K562 (cell line): ENCODE data around the gene NOD2. TPM values are rescaled to one million over a fixed set of nuclear protein-coding genes. Genes with fewer than 3 reads are reported as not detected.

Source experiments
- ATAC-seq: fragments of 200-7000 bp; cut with Tn5 transposase; 3 replicates; pipeline ENCODE4 v1.9.1; 2020; ENCODE audit warnings: moderate library complexity
- BruUV-seq: library from RNA; stranded (reverse); fragments of 400-500 nt; replicated peaks from 2 replicates; lab custom pipeline; 2021; lab: Mats Ljungman, UMichigan
- CTCF ChIA-PET: fragments of 300-600 bp; formaldehyde crosslinking; extraction: SDS; loops from one replicate; lab custom pipeline; 2021; ENCODE audit warnings: low intra/inter-chr PET ratio; lab: Yijun Ruan, JAX
- POLR2A ChIA-PET: fragments of 300-600, 350-650 bp; sonication (Branson Sonifier 250); formaldehyde crosslinking; extraction: SDS; loops from one replicate; lab custom pipeline; 2021; ENCODE audit warnings: antibody characterized with exemption, inconsistent platforms; lab: Yijun Ruan, JAX
- DNase-seq, 4 experiments: peaks; one replicate each; pipeline versions ENCODE4 v3.0.0 to v3.0.0-alpha.2; 2011 to 2018; ENCODE audit warnings: low spot score in 3 of 4, mixed read lengths in 3 of 4; ENCODE audit errors: extremely low read depth in 1 of 4
- FAIRE-seq: peaks from 2 replicates; lab custom pipeline; 2011; peaks lifted over from hg19 to GRCh38; lab: Jason Lieb, UNC
- H2AFZ ChIP-seq: 2 replicates; pipeline ENCODE4 v1.6.0; 2011; ENCODE audit warnings: low read depth, low read length, control low read depth, inconsistent platforms
- H3K27ac ChIP-seq: fragments of 200-600 bp; 3 replicates; pipeline ENCODE4 v1.8.0; 2011; ENCODE audit warnings: low read depth, mild to moderate bottlenecking, control low read depth, inconsistent platforms, low read length, moderate library complexity, mixed read lengths; ENCODE audit errors: extremely low read depth
- H3K27me3 ChIP-seq, 2 experiments: fragments of 300-600 bp in 1 of 2; 2 replicates in 1 of 2; 3 replicates in 1 of 2; pipeline versions ENCODE4 v1.6.0 to v1.8.0; 2011; ENCODE audit warnings: inconsistent platforms in 2 of 2, low read length in 2 of 2, mild to moderate bottlenecking in 1 of 2, mixed read lengths in 1 of 2, moderate library complexity in 1 of 2; ENCODE audit not compliant: control insufficient read depth in 2 of 2, insufficient read depth in 2 of 2
- H3K36me3 ChIP-seq: fragments of 300-600 bp; 3 replicates; pipeline ENCODE4 v1.8.0; 2011; ENCODE audit warnings: mild to moderate bottlenecking, low read length, inconsistent platforms; ENCODE audit not compliant: control insufficient read depth, insufficient read depth
- H3K4me1 ChIP-seq, 2 experiments: fragments of 200-600 bp in 1 of 2; replicated peaks in 1 of 2; 2 replicates in 1 of 2; 3 replicates in 1 of 2; pipeline versions ENCODE4 v1.5.1 to v1.8.0; 2011; ENCODE audit warnings: inconsistent platforms in 2 of 2, low read length in 2 of 2, mild to moderate bottlenecking in 1 of 2, mixed read lengths in 1 of 2, moderate library complexity in 1 of 2; ENCODE audit not compliant: control insufficient read depth in 2 of 2, insufficient read depth in 2 of 2
- H3K4me2 ChIP-seq: 2 replicates; pipeline ENCODE4 v1.6.1; 2011; ENCODE audit warnings: low read length, control low read depth, inconsistent platforms, mixed read lengths; ENCODE audit not compliant: insufficient read depth
- H3K4me3 ChIP-seq: fragments of 200-600 bp; sonication (generic), shearing (Covaris generic); 2 replicates; pipeline ENCODE4 v1.5.1; 2016; ENCODE audit warnings: control low read depth, inconsistent platforms
- H3K79me2 ChIP-seq: fragments of 200-600 bp; 3 replicates; pipeline ENCODE4 v1.8.0; 2011; ENCODE audit warnings: low read length, inconsistent platforms; ENCODE audit not compliant: control insufficient read depth, insufficient read depth
- H3K9ac ChIP-seq, 2 experiments: 2 replicates each; pipeline versions ENCODE4 v1.6.0 to v1.6.1; 2011; ENCODE audit warnings: low read depth in 2 of 2, low read length in 2 of 2, control low read depth in 1 of 2, inconsistent platforms in 1 of 2, mild to moderate bottlenecking in 1 of 2, mixed read lengths in 1 of 2; ENCODE audit not compliant: insufficient read depth in 1 of 2
- H3K9me1 ChIP-seq: one replicate; pipeline ENCODE4 v1.6.0; 2011; ENCODE audit warnings: inconsistent platforms, mild to moderate bottlenecking, low read length, moderate library complexity; ENCODE audit not compliant: control insufficient read depth, insufficient read depth
- H3K9me3 ChIP-seq: replicated peaks from 2 replicates; pipeline ENCODE4 v1.5.1; 2011; ENCODE audit warnings: low read depth, low read length, inconsistent platforms; ENCODE audit not compliant: control insufficient read depth, insufficient read depth
- H4K20me1 ChIP-seq: replicated peaks from 2 replicates; pipeline ENCODE4 v1.6.1; 2011; ENCODE audit warnings: low read length, inconsistent platforms, mixed read lengths; ENCODE audit not compliant: control insufficient read depth, insufficient read depth
- CBFB ChIP-seq: sonication (generic); formaldehyde crosslinking; IDR thresholded peaks from 2 replicates; pipeline ENCODE4 v1.4.0; 2020; ENCODE audit warnings: mild to moderate bottlenecking, missing genetic modification reagents
- LEF1 ChIP-seq: fragments of 450-650 bp; IDR thresholded peaks from 2 replicates; pipeline ENCODE4 v1.6.1; 2016; ENCODE audit warnings: mild to moderate bottlenecking
- POLR2AphosphoS2 ChIP-seq: IDR thresholded peaks from 2 replicates; pipeline ENCODE4 v1.6.1; 2012; ENCODE audit warnings: low read length, improper control_type of control experiment
- RBM15 ChIP-seq: fragments of 200-400 bp; formaldehyde crosslinking; IDR thresholded peaks from 2 replicates; pipeline ENCODE4 v1.6.1; 2018; ENCODE audit warnings: mild to moderate bottlenecking, low read length, moderate library complexity; ENCODE audit not compliant: insufficient read depth
- SREBF1 ChIP-seq: fragments of 150-350 bp; IDR thresholded peaks from 2 replicates; pipeline ENCODE4 v1.6.1; 2014; ENCODE audit warnings: antibody characterized with exemption, low read depth, low read length, borderline replicate concordance
- TBP ChIP-seq: optimal IDR thresholded peaks from 2 replicates; pipeline ENCODE3; 2011; ENCODE audit warnings: low read depth, low read length, improper control_type of control experiment
- ZNF212 ChIP-seq: fragments of 450-650 bp; formaldehyde crosslinking; IDR thresholded peaks from 2 replicates; pipeline ENCODE4 v1.4.0; 2020; ENCODE audit warnings: mild to moderate bottlenecking
- ZNF282 ChIP-seq: sonication (generic); formaldehyde crosslinking; IDR thresholded peaks from 2 replicates; pipeline ENCODE4 v1.8.1; 2023; ENCODE audit warnings: missing genetic modification reagents
- ZNF766 ChIP-seq: fragments of 200-800 bp; sonication (Bioruptor generic); conservative IDR thresholded peaks from 2 replicates; pipeline ENCODE4 v1.6.1; 2016; ENCODE audit warnings: missing genetic modification characterization, missing compliant biosample characterization
- WGBS: fragments of 100-300 bp; shearing (Covaris generic); methylation state at CpG from one replicate; pipeline ENCODE4 v1.1.6; 2016; ENCODE audit warnings: low coverage, mixed read lengths; ENCODE audit not compliant: insufficient coverage; ENCODE audit errors: missing lambda C conversion rate; 5-methylcytosine and 5-hydroxymethylcytosine counted together
- in situ Hi-C: fragments of 300-500 bp; cut with MboI; formaldehyde crosslinking; loops from 4 replicates; pipeline ENCODE4 v1.15.0; 2018; ENCODE audit warnings: inconsistent platforms, mixed read lengths
- intact Hi-C: fragments of 100-400 bp; cut with micrococcal nuclease; formaldehyde crosslinking; loops from 2 replicates; pipeline ENCODE4 v1.14.2; 2022
- polyA plus RNA-seq, 8 experiments: library from polyadenylated mRNA; depleted of rRNA in 4 of 8; stranded (reverse) in 5 of 8; unstranded in 3 of 8; fragments of >200 nt; fragmentation: Nextera tagmentation in 2 of 8; fragmentation: Illumina TruSeq in 1 of 8; extraction: Ambion mirVana in 2 of 8; extraction: Trizol in 1 of 8; gene quantifications; 2 replicates each; pipeline versions ENCODE4 v1.2.1 to v1.2.3, GENCODE V29; 2011 to 2014; ENCODE audit warnings: inconsistent platforms in 1 of 8, missing spikeins in 1 of 8
- total RNA-seq, 7 experiments: library from RNA; depleted of rRNA in 6 of 7; stranded (reverse); fragments of >200 nt in 6 of 7; fragmentation: Illumina TruSeq in 2 of 7; extraction: Trizol in 2 of 7; gene quantifications; 2 replicates each; pipeline versions ENCODE4 v1.2.1 to v1.2.3, GENCODE V29; 2011 to 2021; ENCODE audit warnings: low replicate concordance in 1 of 7
- TF ChIP-seq, protein P1 (sequence below): sonication (generic); formaldehyde crosslinking; IDR thresholded peaks from 2 replicates; pipeline ENCODE4 v1.8.1; 2022; ENCODE audit warnings: missing genetic modification reagents
- TF ChIP-seq, protein P2 (sequence below): fragments of 450-650 bp; formaldehyde crosslinking; conservative IDR thresholded peaks from 2 replicates; pipeline ENCODE4 v1.4.0; 2022; ENCODE audit warnings: mild to moderate bottlenecking, missing genetic modification characterization
- TF ChIP-seq, protein P3 (sequence below): sonication (generic); formaldehyde crosslinking; IDR thresholded peaks from 2 replicates; pipeline ENCODE4 v1.4.0; 2020; ENCODE audit warnings: mild to moderate bottlenecking, missing genetic modification reagents

Gene NOD2
- total and polyA plus RNA-seq, 9 of the 15 experiments (the other 6 are each of a cell fraction or from before 2014, with no cell fraction given) = 0.04 TPM; not detected in 8

- H4K20me1 ChIP-seq = no peaks in the 10 kb centered on the region
- in situ Hi-C loops (loop anchor here (5.0 to 10.0 kb wide), 2 partner anchors 139 to 294 kb away; no protein-coding TSS in a partner anchor), intact Hi-C loops (loop anchor here (10.0 kb wide), 1 partner anchor 74 kb away; no protein-coding TSS in a partner anchor)
- no peak overlapping the region for H3K27ac ChIP-seq
- WGBS = 5% methylated on average over 5 of the region's 5 CpGs
- no peak overlapping the region for H3K4me3 ChIP-seq
- POLR2A ChIA-PET = interaction anchor here (0.7 to 0.8 kb wide), 2 partner anchors 28 to 175 kb away, joined by 3 to 5 read pairs; no protein-coding TSS in a partner anchor
- BruUV-seq = no TSS peak
- no peak overlapping the region for H3K4me2 ChIP-seq
- no peaks in the 10 kb centered on the region for H3K79me2 ChIP-seq
- H3K9me1 ChIP-seq = no peaks in the 10 kb centered on the region
- no peaks in the 10 kb centered on the region for H3K36me3 ChIP-seq
- peaks cover 2 to 14% of the 10 kb centered on the region in 2 experiments; a peak in 3 of 5 replicates for H3K27me3 ChIP-seq
- no peak overlapping the region for H3K9ac ChIP-seq
- CTCF ChIA-PET = interaction anchor here (1.0 kb wide), 1 partner anchor 138 kb away, joined by 5 read pairs; no protein-coding TSS in a partner anchor
- no peak for DNase-seq
- no peak for TF ChIP-seq LEF1
- no peak for TF ChIP-seq POLR2AphosphoS2
- no peak for TF ChIP-seq CBFB (CRISPR knock-in tag)
- no peak for TF ChIP-seq RBM15
- no peak for TF ChIP-seq SREBF1
- no peak for TF ChIP-seq ZNF766 (CRISPR knock-in tag)
- TF ChIP-seq, protein P1, sequence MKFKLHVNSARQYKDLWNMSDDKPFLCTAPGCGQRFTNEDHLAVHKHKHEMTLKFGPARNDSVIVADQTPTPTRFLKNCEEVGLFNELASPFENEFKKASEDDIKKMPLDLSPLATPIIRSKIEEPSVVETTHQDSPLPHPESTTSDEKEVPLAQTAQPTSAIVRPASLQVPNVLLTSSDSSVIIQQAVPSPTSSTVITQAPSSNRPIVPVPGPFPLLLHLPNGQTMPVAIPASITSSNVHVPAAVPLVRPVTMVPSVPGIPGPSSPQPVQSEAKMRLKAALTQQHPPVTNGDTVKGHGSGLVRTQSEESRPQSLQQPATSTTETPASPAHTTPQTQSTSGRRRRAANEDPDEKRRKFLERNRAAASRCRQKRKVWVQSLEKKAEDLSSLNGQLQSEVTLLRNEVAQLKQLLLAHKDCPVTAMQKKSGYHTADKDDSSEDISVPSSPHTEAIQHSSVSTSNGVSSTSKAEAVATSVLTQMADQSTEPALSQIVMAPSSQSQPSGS = no peak
- no peak for TF ChIP-seq ZNF282
- no peak for TF ChIP-seq ZNF212 (CRISPR knock-in tag)
- TF ChIP-seq, protein P2, sequence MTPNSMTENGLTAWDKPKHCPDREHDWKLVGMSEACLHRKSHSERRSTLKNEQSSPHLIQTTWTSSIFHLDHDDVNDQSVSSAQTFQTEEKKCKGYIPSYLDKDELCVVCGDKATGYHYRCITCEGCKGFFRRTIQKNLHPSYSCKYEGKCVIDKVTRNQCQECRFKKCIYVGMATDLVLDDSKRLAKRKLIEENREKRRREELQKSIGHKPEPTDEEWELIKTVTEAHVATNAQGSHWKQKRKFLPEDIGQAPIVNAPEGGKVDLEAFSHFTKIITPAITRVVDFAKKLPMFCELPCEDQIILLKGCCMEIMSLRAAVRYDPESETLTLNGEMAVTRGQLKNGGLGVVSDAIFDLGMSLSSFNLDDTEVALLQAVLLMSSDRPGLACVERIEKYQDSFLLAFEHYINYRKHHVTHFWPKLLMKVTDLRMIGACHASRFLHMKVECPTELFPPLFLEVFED (CRISPR knock-in tag) = no peak
- TF ChIP-seq, protein P3, sequence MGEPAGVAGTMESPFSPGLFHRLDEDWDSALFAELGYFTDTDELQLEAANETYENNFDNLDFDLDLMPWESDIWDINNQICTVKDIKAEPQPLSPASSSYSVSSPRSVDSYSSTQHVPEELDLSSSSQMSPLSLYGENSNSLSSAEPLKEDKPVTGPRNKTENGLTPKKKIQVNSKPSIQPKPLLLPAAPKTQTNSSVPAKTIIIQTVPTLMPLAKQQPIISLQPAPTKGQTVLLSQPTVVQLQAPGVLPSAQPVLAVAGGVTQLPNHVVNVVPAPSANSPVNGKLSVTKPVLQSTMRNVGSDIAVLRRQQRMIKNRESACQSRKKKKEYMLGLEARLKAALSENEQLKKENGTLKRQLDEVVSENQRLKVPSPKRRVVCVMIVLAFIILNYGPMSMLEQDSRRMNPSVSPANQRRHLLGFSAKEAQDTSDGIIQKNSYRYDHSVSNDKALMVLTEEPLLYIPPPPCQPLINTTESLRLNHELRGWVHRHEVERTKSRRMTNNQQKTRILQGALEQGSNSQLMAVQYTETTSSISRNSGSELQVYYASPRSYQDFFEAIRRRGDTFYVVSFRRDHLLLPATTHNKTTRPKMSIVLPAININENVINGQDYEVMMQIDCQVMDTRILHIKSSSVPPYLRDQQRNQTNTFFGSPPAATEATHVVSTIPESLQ (CRISPR knock-in tag) = no peak
- TF ChIP-seq TBP = no peak
- peaks cover 0 to 5% of the 10 kb centered on the region in 2 experiments; a peak in 2 of 5 replicates for H3K4me1 ChIP-seq
- no peak for ATAC-seq
- FAIRE-seq = no peak
- no peak overlapping the region for H2AFZ ChIP-seq
- peaks cover 6% of the 10 kb centered on the region; the same call in 1 of the 2 replicates for H3K9me3 ChIP-seq
Measured at GRCh38 chr16:50668368-50669008, 24.9 kb upstream of the NOD2 start.
